Measurements from ENCODE around the gene ANKDD1A. TPM values are rescaled to one million over a fixed set of nuclear protein-coding genes. Genes with fewer than 3 reads are reported as not detected.

The ANKDD1A gene
- total RNA-seq, 1 donor from 2014 or later, result 3.2 TPM

DNA sequence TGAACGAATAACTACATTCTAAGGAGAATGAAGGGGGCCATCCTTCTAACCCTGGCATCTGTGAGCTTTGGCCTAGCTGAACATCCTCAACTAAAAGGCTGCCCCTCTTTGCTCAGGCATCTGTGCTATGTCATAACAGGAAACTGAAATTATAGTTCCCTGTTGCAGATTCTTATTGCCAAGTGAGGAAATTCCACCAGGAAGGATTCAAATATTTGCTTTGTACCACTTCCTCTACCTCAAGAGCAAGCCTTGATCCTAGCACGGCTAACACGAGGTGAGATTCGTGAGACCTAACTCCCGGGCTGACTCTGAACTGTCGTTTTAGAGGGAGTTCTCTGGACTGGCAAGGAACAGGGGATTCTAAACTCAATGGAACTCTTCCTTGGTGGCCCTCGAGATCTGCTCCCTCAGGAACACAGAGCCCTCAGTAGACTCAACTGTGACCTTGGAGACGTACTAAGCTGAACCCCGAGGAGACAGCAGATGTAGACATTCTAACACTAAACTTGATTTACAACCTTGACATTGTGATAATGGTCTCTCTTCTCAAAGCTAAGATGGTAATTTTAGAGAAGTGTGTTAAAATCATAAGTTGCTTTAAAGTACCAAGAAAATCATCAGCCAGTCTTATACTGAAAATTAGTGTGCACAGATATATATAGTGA is 73.8 kb downstream of the ANKDD1A start:
- H3K27me3 ChIP-seq (ENCODE audit: control insufficient read depth, insufficient read depth, low read length), result no peaks in the 10 kb centered on the region
- TF ChIP-seq, protein P1, sequence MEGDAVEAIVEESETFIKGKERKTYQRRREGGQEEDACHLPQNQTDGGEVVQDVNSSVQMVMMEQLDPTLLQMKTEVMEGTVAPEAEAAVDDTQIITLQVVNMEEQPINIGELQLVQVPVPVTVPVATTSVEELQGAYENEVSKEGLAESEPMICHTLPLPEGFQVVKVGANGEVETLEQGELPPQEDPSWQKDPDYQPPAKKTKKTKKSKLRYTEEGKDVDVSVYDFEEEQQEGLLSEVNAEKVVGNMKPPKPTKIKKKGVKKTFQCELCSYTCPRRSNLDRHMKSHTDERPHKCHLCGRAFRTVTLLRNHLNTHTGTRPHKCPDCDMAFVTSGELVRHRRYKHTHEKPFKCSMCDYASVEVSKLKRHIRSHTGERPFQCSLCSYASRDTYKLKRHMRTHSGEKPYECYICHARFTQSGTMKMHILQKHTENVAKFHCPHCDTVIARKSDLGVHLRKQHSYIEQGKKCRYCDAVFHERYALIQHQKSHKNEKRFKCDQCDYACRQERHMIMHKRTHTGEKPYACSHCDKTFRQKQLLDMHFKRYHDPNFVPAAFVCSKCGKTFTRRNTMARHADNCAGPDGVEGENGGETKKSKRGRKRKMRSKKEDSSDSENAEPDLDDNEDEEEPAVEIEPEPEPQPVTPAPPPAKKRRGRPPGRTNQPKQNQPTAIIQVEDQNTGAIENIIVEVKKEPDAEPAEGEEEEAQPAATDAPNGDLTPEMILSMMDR (IDR thresholded peaks at IDR 0.05; ENCODE audit: insufficient read depth, low read length, severe bottlenecking), result no peak
- H3K4me3 ChIP-seq (ENCODE audit: low read depth, low read length), result no peak overlapping the region
- FAIRE-seq (no peak), DNase-seq (ENCODE audit: low read depth) (peak; percentile 42)
- H3K36me3 ChIP-seq (ENCODE audit: control insufficient read depth, insufficient read depth, low read length), result peaks cover 2% of the 10 kb centered on the region

DNA sequence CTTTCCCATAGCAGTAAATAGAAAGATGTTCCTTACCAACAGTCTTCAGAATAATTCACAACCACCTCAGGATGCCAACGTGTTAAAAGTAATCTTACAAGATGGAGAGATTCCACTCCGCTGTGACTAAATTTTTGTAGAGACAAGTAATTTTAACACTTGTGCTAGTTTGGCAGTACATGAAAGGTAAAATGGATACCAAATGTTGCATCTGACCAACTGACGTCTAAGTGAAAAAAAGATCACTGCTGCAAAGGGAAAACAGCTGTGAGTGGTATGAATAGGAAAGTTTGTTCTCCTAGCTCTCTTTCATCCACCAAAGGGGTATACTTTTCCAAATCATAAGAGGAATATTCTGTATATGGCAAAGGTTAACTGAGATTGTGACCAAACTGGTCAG is 75.4 kb downstream of the ANKDD1A start:
- H3K36me3 ChIP-seq (ENCODE audit: control insufficient read depth, insufficient read depth, low read length), result peaks cover under 1% of the 10 kb centered on the region
- DNase-seq (ENCODE audit: low read depth) (no peak), FAIRE-seq (no peak)
- no peaks in the 10 kb centered on the region for H3K27me3 ChIP-seq (ENCODE audit: control insufficient read depth, insufficient read depth, low read length)
- TF ChIP-seq, protein P1 (IDR thresholded peaks at IDR 0.05; ENCODE audit: insufficient read depth, low read length, severe bottlenecking), result no peak
- no peak overlapping the region for H3K4me3 ChIP-seq (ENCODE audit: low read depth, low read length)

DNA sequence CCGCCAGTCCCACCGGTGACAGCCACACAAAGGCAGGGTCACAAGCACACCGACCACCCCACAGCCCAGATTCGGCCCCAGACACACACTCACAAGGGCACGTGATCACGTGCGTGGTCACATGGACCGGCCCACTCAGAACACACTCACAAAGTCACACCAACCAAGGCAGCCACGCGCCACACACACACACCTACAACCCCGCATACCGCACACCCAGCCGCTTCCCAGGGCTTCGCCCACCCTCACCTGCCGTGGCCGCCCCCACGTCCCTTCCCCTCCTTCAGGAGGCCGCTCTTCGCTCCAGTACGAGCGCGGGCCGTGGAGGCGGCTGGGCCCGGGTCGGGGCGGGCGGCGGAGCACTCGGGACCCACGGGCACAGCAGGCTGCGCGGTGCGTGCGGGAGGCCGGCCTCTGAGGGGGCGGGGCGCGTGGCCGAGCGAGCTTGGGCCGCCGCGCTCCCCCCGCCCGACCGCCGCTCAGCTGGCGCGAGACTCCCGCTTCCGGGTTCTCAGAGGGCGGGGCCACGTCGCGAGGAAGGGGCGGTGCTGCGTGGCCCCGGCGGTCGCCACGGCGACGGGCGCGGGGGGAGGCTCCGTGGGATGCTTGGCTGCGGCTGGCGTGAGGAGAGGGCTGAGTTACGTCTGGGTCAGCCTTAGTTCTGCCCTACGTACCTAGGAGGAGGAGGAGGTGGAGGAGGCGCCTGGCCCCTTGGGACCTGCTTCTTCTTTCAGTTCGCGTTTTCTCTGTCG is 77.9 kb downstream of the ANKDD1A start, which contains the start of gene SPG21:
TSS of gene SPG21 (minus strand) at position 499 of the 752 bp plus-strand sequence. CDS start 6,345 bp downstream, outside the sequence.
- TF ChIP-seq, protein P1 (IDR thresholded peaks at IDR 0.05; ENCODE audit: insufficient read depth, low read length, severe bottlenecking), result no peak
- FAIRE-seq (no peak), DNase-seq (ENCODE audit: low read depth) (peak; percentile 73)
- Histone ChIP-seq H3K4me3 (ENCODE audit: low read depth, low read length) (peak within 1 kb of the TSS; percentile 99), H3K36me3 (ENCODE audit: control insufficient read depth, insufficient read depth, low read length) (no peaks in the 10 kb centered on the region), H3K27me3 (ENCODE audit: control insufficient read depth, insufficient read depth, low read length) (no peaks in the 10 kb centered on the region)

DNA sequence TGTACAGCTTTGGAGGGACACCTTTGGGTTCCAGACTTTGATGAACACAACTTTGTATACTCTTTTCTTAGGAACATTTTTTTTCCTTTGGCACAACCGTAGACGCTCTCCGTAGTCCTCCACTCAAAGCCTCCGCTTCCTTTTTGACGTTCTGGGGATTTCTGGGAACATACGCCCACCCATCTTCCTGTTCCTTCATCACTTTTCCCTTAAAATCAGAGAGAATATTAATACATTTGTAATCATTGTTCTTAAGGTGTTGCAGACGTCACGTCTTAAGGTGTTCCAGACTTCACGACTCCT is 78.4 kb downstream of the ANKDD1A start:
- FAIRE-seq, result no peak

DNA sequence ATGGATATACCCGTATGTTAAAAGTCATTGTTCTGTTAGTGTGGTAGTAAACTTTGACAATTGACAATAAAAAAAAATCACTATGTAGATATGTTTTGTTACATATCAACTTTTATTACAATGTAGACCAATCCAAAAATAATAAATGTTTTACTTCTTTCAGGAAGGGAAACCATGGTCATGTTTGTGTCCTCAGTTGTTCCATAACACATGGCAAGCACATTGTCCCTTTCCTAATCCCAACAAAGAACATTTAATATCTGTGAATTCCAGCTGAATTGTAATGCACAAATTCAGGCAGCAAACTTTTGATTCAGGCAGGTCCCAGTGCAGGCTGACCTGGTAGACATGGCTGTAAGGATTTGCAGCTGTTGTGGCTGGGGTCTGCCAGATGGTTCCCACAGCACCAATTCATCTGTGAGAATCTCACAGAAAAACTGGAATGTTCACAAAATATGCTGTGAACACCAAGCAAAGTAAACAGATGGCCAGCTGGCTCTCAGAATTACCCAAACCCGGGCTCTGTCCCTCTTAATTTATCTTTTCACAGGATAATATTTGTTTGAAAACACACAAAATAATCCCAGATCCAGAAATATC is 79.9 kb downstream of the ANKDD1A start:
- TF ChIP-seq, protein P1 (IDR thresholded peaks at IDR 0.05; ENCODE audit: insufficient read depth, low read length, severe bottlenecking), result no peak
- DNase-seq (ENCODE audit: low read depth) (no peak), FAIRE-seq (no peak)
- H3K36me3 ChIP-seq (ENCODE audit: control insufficient read depth, insufficient read depth, low read length), result no peaks in the 10 kb centered on the region
- no peaks in the 10 kb centered on the region for H3K27me3 ChIP-seq (ENCODE audit: control insufficient read depth, insufficient read depth, low read length)
- H3K4me3 ChIP-seq (ENCODE audit: low read depth, low read length), result no peak overlapping the region

More for the DNA sequence above, 78.4 kb downstream of the ANKDD1A start:
- peak overlapping the region; percentile 99 for H3K4me3 ChIP-seq (ENCODE audit: low read depth, low read length)
- TF ChIP-seq, protein P1 (IDR thresholded peaks at IDR 0.05; ENCODE audit: insufficient read depth, low read length, severe bottlenecking), result no peak
- DNase-seq (ENCODE audit: low read depth), result no peak
- no peaks in the 10 kb centered on the region for H3K27me3 ChIP-seq (ENCODE audit: control insufficient read depth, insufficient read depth, low read length)
- no peaks in the 10 kb centered on the region for H3K36me3 ChIP-seq (ENCODE audit: control insufficient read depth, insufficient read depth, low read length)

All from bronchial epithelial cell (primary cell).